Hepatocyte (in vitro differentiated cells): ENCODE results near the gene GSG1.

Source experiments
- EZH2 ChIP-seq: fragments of 200-600 bp; sonication (generic); IDR thresholded peaks from 2 replicates; pipeline ENCODE4 v1.6.1; 2016; ENCODE audit warnings: antibody characterized with exemption, mild to moderate bottlenecking, borderline replicate concordance
- TF ChIP-seq, protein P1 (sequence below): fragments of 200-600 bp; sonication (generic); IDR thresholded peaks from 2 replicates; pipeline ENCODE4 v1.5.1; 2016; ENCODE audit warnings: antibody characterized with exemption, mild to moderate bottlenecking; ENCODE audit not compliant: poor library complexity

DNA sequence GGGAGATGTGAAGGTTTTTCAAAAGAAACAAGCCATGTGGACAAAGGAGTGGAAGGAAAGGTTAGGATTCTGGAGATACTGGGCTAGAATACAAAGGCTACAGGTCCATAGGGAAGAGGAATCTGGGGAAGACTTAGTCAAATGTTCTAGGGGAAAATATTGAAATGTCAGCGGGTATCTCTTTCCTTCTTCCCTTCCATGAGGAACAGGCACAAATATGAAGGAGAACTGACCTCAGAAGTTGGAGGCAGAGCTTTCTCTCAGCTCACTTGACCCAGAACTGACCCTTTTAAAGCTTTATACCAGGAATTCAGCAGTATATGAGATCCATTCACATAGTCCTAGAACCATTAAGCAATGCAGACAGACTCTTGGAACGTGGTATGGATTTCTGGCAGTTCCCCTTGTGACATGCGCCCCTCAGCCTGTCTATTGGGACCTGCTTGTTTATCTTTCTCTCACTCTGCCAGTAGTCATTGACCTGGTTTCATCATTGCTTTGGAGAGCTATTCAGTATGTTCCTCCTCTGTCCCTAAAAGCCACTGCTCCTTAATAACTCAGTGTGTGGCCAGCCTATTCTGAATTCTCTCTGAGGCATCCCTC, 43.0 kb upstream of the GSG1 start:
- TF ChIP-seq, protein P1, sequence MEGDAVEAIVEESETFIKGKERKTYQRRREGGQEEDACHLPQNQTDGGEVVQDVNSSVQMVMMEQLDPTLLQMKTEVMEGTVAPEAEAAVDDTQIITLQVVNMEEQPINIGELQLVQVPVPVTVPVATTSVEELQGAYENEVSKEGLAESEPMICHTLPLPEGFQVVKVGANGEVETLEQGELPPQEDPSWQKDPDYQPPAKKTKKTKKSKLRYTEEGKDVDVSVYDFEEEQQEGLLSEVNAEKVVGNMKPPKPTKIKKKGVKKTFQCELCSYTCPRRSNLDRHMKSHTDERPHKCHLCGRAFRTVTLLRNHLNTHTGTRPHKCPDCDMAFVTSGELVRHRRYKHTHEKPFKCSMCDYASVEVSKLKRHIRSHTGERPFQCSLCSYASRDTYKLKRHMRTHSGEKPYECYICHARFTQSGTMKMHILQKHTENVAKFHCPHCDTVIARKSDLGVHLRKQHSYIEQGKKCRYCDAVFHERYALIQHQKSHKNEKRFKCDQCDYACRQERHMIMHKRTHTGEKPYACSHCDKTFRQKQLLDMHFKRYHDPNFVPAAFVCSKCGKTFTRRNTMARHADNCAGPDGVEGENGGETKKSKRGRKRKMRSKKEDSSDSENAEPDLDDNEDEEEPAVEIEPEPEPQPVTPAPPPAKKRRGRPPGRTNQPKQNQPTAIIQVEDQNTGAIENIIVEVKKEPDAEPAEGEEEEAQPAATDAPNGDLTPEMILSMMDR: no peak
- no peak for TF ChIP-seq EZH2
